Mucosa of stomach (tissue), 1 donor: ENCODE data around the gene LRBA.
"Not testable (repeated sequence)": the region's sequence is repeated elsewhere in the genome, so short reads cannot be mapped to it uniquely, and the experiment has no call there.

ENCODE experiments used
- H3K27me3 ChIP-seq: one replicate; pipeline ENCODE4 v1.7.0; 2013; ENCODE audit warnings: mild to moderate bottlenecking, low read length; ENCODE audit not compliant: control insufficient read depth, insufficient read depth
- H3K36me3 ChIP-seq: one replicate; pipeline ENCODE4 v1.7.0; 2013; ENCODE audit warnings: low read length; ENCODE audit not compliant: control insufficient read depth, insufficient read depth
- H3K4me1 ChIP-seq: one replicate; pipeline ENCODE4 v1.7.0; 2013; ENCODE audit warnings: mild to moderate bottlenecking, low read length; ENCODE audit not compliant: control insufficient read depth, insufficient read depth
- H3K4me3 ChIP-seq: one replicate; pipeline ENCODE4 v1.7.0; 2013; ENCODE audit warnings: low read length
- H3K9ac ChIP-seq: one replicate; pipeline ENCODE4 v1.7.0; 2013; ENCODE audit warnings: mild to moderate bottlenecking, low read length, moderate library complexity
- H3K9me3 ChIP-seq: one replicate; pipeline ENCODE4 v1.7.0; 2013; ENCODE audit warnings: mild to moderate bottlenecking, low read length, moderate library complexity; ENCODE audit not compliant: control insufficient read depth
- donor health status: Pancreatic carcinoma.

Gene LRBA

DNA sequence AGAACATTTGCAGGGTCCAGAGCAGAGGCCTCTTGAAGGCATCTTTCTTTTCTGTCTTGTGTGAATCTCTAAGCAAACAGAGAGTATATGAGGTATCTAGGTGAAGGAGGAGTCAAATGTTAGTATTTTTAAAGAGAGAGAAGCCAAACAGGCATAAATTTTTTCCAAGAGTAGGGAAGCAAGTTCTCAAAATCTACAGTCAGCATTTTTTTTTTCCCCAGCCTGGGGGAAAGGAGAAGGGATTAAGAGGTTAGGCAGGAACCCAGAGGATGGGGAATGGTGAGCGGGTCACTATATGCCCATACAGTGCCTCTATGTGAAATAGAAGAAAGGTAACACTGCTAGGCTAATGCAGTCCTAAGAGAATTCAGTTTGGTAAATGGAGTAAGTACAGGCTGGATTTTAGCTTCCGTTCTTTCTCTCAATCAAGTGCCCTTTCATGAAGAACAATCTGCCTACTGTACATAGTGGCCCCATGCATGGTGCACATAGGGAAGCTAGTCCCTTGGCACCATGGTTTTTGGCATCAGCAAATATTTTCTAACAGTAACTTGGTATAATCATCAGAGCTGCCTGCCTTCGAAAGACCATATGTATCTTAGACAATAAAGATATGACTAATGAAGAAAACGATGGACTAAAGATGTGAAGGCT, 596.2 kb downstream of the LRBA start:
- H3K27me3 ChIP-seq, result no peaks in the 10 kb centered on the region
- H3K36me3 ChIP-seq, result no peaks in the 10 kb centered on the region
- H3K4me1 ChIP-seq, result no peaks in the 10 kb centered on the region
- no peak overlapping the region for H3K4me3 ChIP-seq
- H3K9ac ChIP-seq, result no peak overlapping the region
- no peaks in the 10 kb centered on the region for H3K9me3 ChIP-seq

GRCh38 chr4:150415213-150415612, 599.9 kb downstream of the LRBA start:
- H3K27me3 ChIP-seq, result no peaks in the 10 kb centered on the region
- no peaks in the 10 kb centered on the region for H3K9me3 ChIP-seq
- no peak overlapping the region for H3K9ac ChIP-seq
- H3K4me1 ChIP-seq, result peaks cover 6% of the 10 kb centered on the region
- H3K4me3 ChIP-seq, result no peak overlapping the region
- no peaks in the 10 kb centered on the region for H3K36me3 ChIP-seq

GRCh38 chr4:150411520-150411919, 603.6 kb downstream of the LRBA start:
- peaks cover 6% of the 10 kb centered on the region for H3K4me1 ChIP-seq
- H3K9ac ChIP-seq, result no peak overlapping the region
- no peaks in the 10 kb centered on the region for H3K27me3 ChIP-seq
- H3K9me3 ChIP-seq, result no peaks in the 10 kb centered on the region
- no peak overlapping the region for H3K4me3 ChIP-seq
- no peaks in the 10 kb centered on the region for H3K36me3 ChIP-seq

- H3K36me3 ChIP-seq, result no peaks in the 10 kb centered on the region
- H3K4me1 ChIP-seq, result no peaks in the 10 kb centered on the region
- H3K9ac ChIP-seq, result no peak overlapping the region
- H3K27me3 ChIP-seq, result no peaks in the 10 kb centered on the region
- H3K9me3 ChIP-seq, result no peaks in the 10 kb centered on the region
- H3K4me3 ChIP-seq, result no peak overlapping the region
Measured at GRCh38 chr4:150402871-150403272, 612.2 kb downstream of the LRBA start.

GRCh38 chr4:150401083-150401687, 613.9 kb downstream of the LRBA start:
- H3K9me3 ChIP-seq, result no peaks in the 10 kb centered on the region
- no peaks in the 10 kb centered on the region for H3K27me3 ChIP-seq
- no peaks in the 10 kb centered on the region for H3K4me1 ChIP-seq
- H3K36me3 ChIP-seq, result no peaks in the 10 kb centered on the region
- no peak overlapping the region for H3K4me3 ChIP-seq
- H3K9ac ChIP-seq, result no peak overlapping the region

GRCh38 chr4:150395872-150396271, 619.2 kb downstream of the LRBA start:
- Histone ChIP-seq H3K4me3 (no peak overlapping the region), H3K27me3 (no peaks in the 10 kb centered on the region), H3K9ac (no peak overlapping the region), H3K4me1 (no peaks in the 10 kb centered on the region), H3K36me3 (no peaks in the 10 kb centered on the region), H3K9me3 (no peaks in the 10 kb centered on the region)

DNA sequence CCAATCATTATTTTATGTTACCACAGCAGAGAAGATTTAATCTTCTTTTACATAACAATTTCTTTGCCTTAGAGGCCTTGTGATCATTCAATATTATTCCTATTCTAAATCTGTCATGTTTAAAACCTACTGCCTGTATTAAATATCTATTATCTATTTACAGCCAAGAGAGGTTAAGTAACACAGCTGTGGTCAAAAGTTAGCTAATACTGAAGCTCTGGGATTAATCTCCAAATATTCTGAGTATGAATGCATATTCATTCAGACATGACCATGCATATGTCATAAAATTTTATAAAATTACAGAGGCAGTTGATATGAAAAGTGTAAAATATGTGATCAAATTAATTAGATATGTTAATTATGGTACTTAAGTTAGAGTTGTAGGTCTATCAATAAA, 621.0 kb downstream of the LRBA start:
- no peaks in the 10 kb centered on the region for H3K4me1 ChIP-seq
- H3K4me3 ChIP-seq, result no peak overlapping the region
- no peaks in the 10 kb centered on the region for H3K27me3 ChIP-seq
- H3K9ac ChIP-seq, result no peak overlapping the region
- no peaks in the 10 kb centered on the region for H3K9me3 ChIP-seq
- no peaks in the 10 kb centered on the region for H3K36me3 ChIP-seq

DNA sequence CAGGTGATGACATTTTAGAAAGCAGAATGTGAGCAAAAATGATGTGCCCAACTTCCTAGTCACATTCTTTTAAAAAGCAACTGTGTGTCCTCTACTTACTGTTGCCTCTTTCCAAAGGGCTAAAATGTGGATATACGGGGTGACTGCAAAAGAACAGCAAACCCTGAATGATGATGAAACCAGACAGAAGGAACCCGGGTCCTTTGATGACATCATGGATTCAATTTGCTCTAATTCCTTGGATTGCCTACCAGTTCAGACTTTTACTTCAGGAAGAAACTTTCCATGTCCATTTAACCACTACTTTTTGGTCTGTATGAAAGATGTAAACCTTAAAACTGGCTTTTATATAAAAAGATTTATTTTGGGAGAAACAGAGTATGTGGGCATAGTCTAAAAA, 624.0 kb downstream of the LRBA start:
- Histone ChIP-seq H3K36me3 (no peaks in the 10 kb centered on the region), H3K4me1 (no peaks in the 10 kb centered on the region), H3K9ac (no peak overlapping the region), H3K4me3 (no peak overlapping the region), H3K27me3 (no peaks in the 10 kb centered on the region), H3K9me3 (no peaks in the 10 kb centered on the region)

DNA sequence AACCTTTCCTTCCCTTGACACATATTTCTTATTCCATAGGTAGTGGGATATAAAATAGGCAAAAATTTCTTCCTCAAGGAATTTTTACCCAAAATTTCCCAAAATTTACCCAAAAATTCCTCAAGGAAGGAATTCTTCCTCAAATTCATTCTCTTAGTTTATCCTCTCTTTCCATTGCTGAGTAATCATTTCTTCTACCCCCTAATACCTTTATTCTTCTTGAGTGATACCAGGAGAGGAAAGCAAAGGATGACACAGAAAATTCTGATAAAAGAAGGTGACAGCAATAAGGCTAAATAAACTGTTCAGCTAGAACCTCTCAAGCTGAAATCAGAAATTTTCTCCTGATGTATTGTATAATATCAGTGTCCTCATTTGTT, 624.6 kb downstream of the LRBA start:
- Histone ChIP-seq H3K36me3 (no peaks in the 10 kb centered on the region), H3K4me1 (no peaks in the 10 kb centered on the region), H3K27me3 (no peaks in the 10 kb centered on the region), H3K4me3 (no peak overlapping the region), H3K9me3 (no peaks in the 10 kb centered on the region), H3K9ac (no peak overlapping the region)

DNA sequence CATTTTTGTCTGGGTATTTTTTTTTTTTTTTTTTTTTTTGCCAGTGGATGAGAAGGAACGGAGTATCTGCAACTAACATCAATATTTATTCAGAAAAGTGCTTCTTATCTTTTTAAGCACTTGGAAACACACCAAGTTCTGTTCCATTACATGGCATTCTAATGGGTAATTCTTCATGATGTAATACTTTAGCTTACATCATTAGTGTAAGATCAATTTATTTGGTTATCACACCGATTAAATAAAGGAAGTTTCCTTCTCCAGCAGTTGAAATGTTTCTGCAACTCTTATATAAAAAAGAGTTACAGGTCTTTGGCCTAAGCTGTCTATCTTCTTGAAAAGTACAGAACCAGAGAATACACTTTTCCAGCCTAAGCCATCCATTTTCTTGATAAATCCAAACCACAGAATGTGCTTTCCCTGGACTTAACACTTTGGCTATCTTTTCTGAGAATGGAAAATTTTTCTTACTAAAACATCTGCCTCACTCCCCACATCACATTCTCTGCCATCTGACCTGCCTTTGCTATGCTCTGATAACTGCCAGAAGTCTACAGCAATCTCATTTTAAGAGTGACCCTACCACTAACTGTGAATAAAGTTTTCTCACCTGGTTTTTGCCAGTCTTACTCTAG, 625.1 kb downstream of the LRBA start:
- no peaks in the 10 kb centered on the region for H3K9me3 ChIP-seq
- H3K4me3 ChIP-seq, result no peak overlapping the region
- H3K4me1 ChIP-seq, result no peaks in the 10 kb centered on the region
- H3K36me3 ChIP-seq, result no peaks in the 10 kb centered on the region
- no peak overlapping the region for H3K9ac ChIP-seq
- H3K27me3 ChIP-seq, result no peaks in the 10 kb centered on the region

GRCh38 chr4:150387981-150388380, 627.1 kb downstream of the LRBA start:
- Histone ChIP-seq H3K27me3 (no peaks in the 10 kb centered on the region), H3K36me3 (no peaks in the 10 kb centered on the region), H3K4me3 (no peak overlapping the region), H3K4me1 (no peaks in the 10 kb centered on the region), H3K9ac (no peak overlapping the region), H3K9me3 (no peaks in the 10 kb centered on the region)

DNA sequence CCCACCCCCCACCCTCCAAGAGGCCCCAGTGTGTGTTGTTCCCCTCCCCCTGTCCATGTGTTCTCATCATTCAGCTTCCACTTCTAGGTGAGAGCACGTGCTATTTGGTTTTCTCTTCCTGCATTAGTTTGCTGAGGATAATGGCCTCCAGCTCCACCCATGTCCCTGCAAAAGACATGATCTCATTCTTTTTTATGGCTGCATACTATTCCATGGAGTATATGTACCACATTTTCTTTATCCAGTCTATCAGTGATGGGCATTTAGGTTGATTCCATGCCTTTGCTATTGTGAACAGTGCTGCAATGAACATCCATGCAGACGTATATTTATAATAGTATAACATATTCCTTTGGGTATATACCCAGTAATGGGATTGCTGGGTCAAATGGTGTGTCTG, 628.7 kb downstream of the LRBA start:
- not testable (repeated sequence) for H3K36me3 ChIP-seq, H3K4me1 ChIP-seq, H3K9ac ChIP-seq, H3K27me3 ChIP-seq, H3K4me3 ChIP-seq, H3K9me3 ChIP-seq
